Measurements from ENCODE around the gene AFAP1.

Gene AFAP1

DNA sequence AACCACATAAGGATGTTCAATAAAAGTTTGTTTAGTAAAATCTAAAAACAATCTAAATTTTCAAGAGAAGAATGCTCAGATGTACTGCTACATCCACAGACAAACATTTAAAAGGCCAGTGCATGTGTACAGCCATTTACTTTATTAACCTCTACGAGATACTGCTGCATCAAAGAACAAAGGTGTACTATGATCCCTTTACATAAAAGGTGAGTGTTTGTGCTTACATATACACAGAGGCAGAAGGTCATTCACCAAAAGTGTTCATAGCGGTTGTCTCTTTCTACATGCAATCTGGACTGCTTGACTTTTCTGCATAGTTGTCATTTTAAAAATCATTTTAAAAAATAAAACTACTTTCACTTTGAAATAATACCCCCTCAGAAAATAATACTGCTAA, 81.7 kb downstream of the AFAP1 start:
- ATAC-seq (replicated peaks) (no peak), DNase-seq (no peak)
- Mint-ChIP-seq H3K4me3 (no peak overlapping the region), H3K36me3 (no peaks in the 10 kb centered on the region), H3K9me3 (no peaks in the 10 kb centered on the region), H3K4me1 (no peaks in the 10 kb centered on the region), H3K27me3 (peaks cover 21 to 37% of the 10 kb centered on the region in 2 donors), H3K27ac (no peak overlapping the region)

DNA sequence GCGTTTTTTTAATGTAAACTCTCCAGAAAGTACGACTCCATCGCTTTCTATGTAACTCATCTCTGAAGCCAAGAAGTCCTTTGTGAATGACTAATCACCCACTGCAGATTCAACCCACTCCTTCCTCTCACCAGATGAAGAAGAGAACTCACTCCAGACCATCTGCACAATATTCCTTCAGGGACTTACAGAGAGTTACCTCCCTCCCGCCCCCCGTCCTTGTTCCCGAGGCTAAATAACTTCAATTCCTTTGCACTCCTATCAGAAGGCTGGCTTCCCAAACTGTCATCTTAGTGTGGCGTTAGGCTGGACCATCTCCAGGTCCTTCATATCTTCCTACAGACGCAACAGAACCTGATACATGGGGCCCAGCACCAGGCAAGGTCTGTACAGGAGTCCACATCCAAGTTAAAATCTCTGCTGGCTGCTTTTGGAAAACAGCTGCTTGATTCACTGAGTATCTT, 82.4 kb downstream of the AFAP1 start:
- no peaks in the 10 kb centered on the region for H3K36me3 Mint-ChIP-seq
- H3K9me3 Mint-ChIP-seq: no peaks in the 10 kb centered on the region
- ATAC-seq (replicated peaks) (no peak), DNase-seq (no peak)
- no peak overlapping the region for H3K27ac Mint-ChIP-seq
- H3K4me3 Mint-ChIP-seq: no peak overlapping the region
- no peaks in the 10 kb centered on the region for H3K4me1 Mint-ChIP-seq
- peaks cover 21 to 37% of the 10 kb centered on the region in 2 donors for H3K27me3 Mint-ChIP-seq

- H3K9me3 Mint-ChIP-seq: no peaks in the 10 kb centered on the region
- H3K27me3 Mint-ChIP-seq: peaks cover 18 to 39% of the 10 kb centered on the region in 2 donors
- no peak overlapping the region for H3K4me3 Mint-ChIP-seq
- ATAC-seq (replicated peaks) (no peak), DNase-seq (no peak)
- H3K36me3 Mint-ChIP-seq: no peaks in the 10 kb centered on the region
- no peaks in the 10 kb centered on the region for H3K4me1 Mint-ChIP-seq
- no peak overlapping the region for H3K27ac Mint-ChIP-seq
Observed at GRCh38 chr4:7855731-7856130, 83.9 kb downstream of the AFAP1 start.

DNA sequence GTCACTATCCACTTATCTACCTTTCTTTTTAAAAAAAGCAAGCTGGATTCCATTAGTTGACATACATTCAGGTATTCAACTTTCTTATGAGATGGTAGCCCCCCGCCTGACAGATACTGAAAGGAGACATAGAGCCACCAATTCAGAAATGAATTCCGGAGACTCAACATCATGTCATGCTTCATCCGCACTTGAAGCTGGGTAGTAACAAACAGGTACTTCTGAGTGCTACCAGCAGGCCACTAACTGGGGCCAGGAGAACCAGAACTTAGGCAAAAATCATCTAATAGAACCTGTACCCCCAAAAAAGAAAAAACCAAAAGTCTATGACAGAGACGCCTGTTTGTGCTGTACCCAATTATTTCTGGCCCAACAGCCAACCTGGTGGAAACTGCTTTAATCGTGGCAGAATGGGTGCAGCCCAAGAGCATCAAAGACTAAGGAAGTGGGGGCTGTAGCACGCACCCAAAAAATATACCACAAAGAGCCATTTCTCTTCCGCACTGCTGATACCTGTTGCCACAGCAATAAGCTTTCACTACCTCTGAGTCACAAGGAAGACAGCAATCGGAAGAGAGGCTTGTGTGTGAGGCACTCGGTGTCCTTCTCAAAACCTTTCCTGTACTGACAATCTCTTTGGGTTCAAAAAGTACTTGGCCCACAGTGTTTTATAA, 84.8 kb downstream of the AFAP1 start:
- Mint-ChIP-seq H3K9me3 (no peaks in the 10 kb centered on the region), H3K4me1 (no peaks in the 10 kb centered on the region), H3K36me3 (no peaks in the 10 kb centered on the region), H3K27ac (no peak overlapping the region), H3K27me3 (peaks cover 16 to 36% of the 10 kb centered on the region in 2 donors), H3K4me3 (no peak overlapping the region)
- ATAC-seq (replicated peaks) (no peak), DNase-seq (no peak)

GRCh38 chr4:7854216-7854615, 85.4 kb downstream of the AFAP1 start:
- peaks cover 16 to 36% of the 10 kb centered on the region in 2 donors for H3K27me3 Mint-ChIP-seq
- H3K4me3 Mint-ChIP-seq: no peak overlapping the region
- no peaks in the 10 kb centered on the region for H3K36me3 Mint-ChIP-seq

DNA sequence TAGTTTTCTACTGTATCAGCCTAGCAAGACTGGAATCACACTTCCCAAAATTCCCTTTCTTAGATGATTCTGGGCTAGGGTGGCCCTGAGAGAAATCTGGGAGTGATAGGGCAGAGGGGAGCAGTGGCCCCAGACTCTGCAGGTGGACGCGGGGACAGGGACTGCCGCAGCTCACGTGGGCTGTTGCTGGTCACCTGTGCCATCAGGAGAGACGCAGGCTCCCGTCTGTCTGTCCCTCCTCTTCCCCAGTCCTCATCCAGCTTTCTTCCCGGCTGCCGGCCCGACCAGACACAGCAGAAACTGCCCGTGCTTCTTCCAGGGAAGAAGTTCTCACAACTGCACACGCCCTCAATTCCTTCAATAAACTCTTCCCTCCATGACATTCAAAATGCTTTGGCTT, 86.4 kb downstream of the AFAP1 start:
- ATAC-seq (replicated peaks) (no peak), DNase-seq (no peak)
- no peak overlapping the region for H3K4me3 Mint-ChIP-seq
- no peaks in the 10 kb centered on the region for H3K9me3 Mint-ChIP-seq
- no peaks in the 10 kb centered on the region for H3K36me3 Mint-ChIP-seq
- peaks cover 10 to 29% of the 10 kb centered on the region in 2 donors for H3K27me3 Mint-ChIP-seq
- H3K27ac Mint-ChIP-seq: no peak overlapping the region
- no peaks in the 10 kb centered on the region for H3K4me1 Mint-ChIP-seq

More at GRCh38 chr4:7854216-7854615, 85.4 kb downstream of the AFAP1 start:
- Mint-ChIP-seq H3K9me3 (no peaks in the 10 kb centered on the region), H3K27ac (no peak overlapping the region), H3K4me1 (no peaks in the 10 kb centered on the region)
- DNase-seq: no peak
- ATAC-seq (replicated peaks): no peak

DNA sequence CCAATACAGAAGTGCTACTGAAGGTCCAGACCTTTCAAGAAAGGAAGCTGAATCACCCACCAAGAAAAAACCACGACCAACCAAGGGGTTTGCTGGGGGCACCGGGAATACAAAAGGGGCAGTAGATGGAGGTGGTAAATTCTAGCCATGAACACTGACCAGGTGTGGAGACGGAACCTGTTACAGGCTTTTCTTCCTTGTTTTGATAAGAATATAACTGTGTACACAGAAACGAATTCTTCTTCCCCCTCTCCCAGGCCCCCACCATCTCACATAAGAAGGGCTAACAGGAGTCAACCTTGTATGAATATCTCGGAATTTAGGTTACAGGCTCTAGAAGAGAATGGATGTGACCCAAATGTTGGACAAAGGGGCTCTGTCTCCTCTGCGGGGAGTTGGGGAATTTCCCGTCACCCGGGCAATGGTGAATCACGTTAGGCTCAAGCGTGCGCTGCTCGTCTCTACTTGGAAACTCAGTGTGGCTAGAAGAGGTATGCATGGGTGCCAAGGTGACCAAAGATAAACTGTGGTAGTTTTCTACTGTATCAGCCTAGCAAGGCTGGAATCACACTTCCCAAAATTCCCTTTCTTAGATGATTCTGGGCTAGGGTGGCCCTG, 87.0 kb downstream of the AFAP1 start:
- no peaks in the 10 kb centered on the region for H3K9me3 Mint-ChIP-seq
- H3K27me3 Mint-ChIP-seq: peaks cover 13 to 31% of the 10 kb centered on the region in 2 donors
- no peak for ATAC-seq (replicated peaks)

DNA sequence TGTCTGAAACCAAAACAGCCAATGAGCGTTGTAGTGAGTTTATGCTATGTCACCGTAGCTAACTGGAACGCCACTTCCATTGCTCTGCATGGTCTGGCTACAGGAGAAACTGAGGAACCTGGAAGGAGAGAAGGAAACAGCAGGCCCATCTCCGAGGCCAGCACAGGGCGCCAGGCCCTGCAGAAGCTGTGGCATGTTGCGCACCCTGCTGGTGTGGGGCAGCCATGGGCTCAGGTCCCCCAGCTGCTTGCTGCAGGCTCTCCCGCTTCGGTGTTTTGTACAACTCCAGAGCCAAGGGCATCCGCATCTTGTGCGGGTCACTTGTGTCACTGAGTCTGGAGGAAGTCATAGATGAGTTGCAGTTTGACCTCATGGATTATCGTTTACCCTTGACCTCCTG, 89.2 kb downstream of the AFAP1 start:
- Mint-ChIP-seq H3K27ac (no peak overlapping the region), H3K27me3 (peaks cover 16 to 24% of the 10 kb centered on the region in 2 donors), H3K36me3 (no peaks in the 10 kb centered on the region), H3K4me1 (no peaks in the 10 kb centered on the region), H3K9me3 (no peaks in the 10 kb centered on the region), H3K4me3 (no peak overlapping the region)
- ATAC-seq (replicated peaks) (no peak), DNase-seq (no peak)

More for the DNA sequence above, 87.0 kb downstream of the AFAP1 start:
- Mint-ChIP-seq H3K4me1 (no peaks in the 10 kb centered on the region), H3K4me3 (no peak overlapping the region), H3K36me3 (no peaks in the 10 kb centered on the region), H3K27ac (no peak overlapping the region)
- DNase-seq: no peak

- H3K27ac Mint-ChIP-seq: no peak overlapping the region
- DNase-seq (no peak), ATAC-seq (replicated peaks) (no peak)
- peaks cover 18 to 22% of the 10 kb centered on the region in 2 donors for H3K27me3 Mint-ChIP-seq
- no peak overlapping the region for H3K4me3 Mint-ChIP-seq
- no peaks in the 10 kb centered on the region for H3K4me1 Mint-ChIP-seq
- H3K36me3 Mint-ChIP-seq: no peaks in the 10 kb centered on the region
- no peaks in the 10 kb centered on the region for H3K9me3 Mint-ChIP-seq
Observed at GRCh38 chr4:7847206-7847605, 92.5 kb downstream of the AFAP1 start.

GRCh38 chr4:7845493-7846128, 94.0 kb downstream of the AFAP1 start:
- ATAC-seq (replicated peaks) (no peak), DNase-seq (no peak)
- H3K36me3 Mint-ChIP-seq: no peaks in the 10 kb centered on the region
- peaks cover 12 to 31% of the 10 kb centered on the region in 2 donors for H3K27me3 Mint-ChIP-seq
- H3K9me3 Mint-ChIP-seq: no peaks in the 10 kb centered on the region
- no peaks in the 10 kb centered on the region for H3K4me1 Mint-ChIP-seq
- no peak overlapping the region for H3K27ac Mint-ChIP-seq
- no peak overlapping the region for H3K4me3 Mint-ChIP-seq

GRCh38 chr4:7844594-7844991, 95.1 kb downstream of the AFAP1 start:
- no peak for DNase-seq
- Mint-ChIP-seq H3K36me3 (no peaks in the 10 kb centered on the region), H3K4me3 (no peak overlapping the region), H3K27me3 (peaks cover 12 to 31% of the 10 kb centered on the region in 2 donors), H3K27ac (no peak overlapping the region), H3K4me1 (no peaks in the 10 kb centered on the region), H3K9me3 (no peaks in the 10 kb centered on the region)
- ATAC-seq (replicated peaks): no peak

GRCh38 chr4:7843831-7844593, 95.6 kb downstream of the AFAP1 start:
- Mint-ChIP-seq H3K27me3 (peaks cover 12 to 31% of the 10 kb centered on the region in 2 donors), H3K36me3 (no peaks in the 10 kb centered on the region), H3K4me1 (no peaks in the 10 kb centered on the region), H3K9me3 (no peaks in the 10 kb centered on the region), H3K27ac (no peak overlapping the region), H3K4me3 (no peak overlapping the region)
- peak; percentile 88 to 91 for ATAC-seq (replicated peaks)
- DNase-seq: peak; percentile 25

DNA sequence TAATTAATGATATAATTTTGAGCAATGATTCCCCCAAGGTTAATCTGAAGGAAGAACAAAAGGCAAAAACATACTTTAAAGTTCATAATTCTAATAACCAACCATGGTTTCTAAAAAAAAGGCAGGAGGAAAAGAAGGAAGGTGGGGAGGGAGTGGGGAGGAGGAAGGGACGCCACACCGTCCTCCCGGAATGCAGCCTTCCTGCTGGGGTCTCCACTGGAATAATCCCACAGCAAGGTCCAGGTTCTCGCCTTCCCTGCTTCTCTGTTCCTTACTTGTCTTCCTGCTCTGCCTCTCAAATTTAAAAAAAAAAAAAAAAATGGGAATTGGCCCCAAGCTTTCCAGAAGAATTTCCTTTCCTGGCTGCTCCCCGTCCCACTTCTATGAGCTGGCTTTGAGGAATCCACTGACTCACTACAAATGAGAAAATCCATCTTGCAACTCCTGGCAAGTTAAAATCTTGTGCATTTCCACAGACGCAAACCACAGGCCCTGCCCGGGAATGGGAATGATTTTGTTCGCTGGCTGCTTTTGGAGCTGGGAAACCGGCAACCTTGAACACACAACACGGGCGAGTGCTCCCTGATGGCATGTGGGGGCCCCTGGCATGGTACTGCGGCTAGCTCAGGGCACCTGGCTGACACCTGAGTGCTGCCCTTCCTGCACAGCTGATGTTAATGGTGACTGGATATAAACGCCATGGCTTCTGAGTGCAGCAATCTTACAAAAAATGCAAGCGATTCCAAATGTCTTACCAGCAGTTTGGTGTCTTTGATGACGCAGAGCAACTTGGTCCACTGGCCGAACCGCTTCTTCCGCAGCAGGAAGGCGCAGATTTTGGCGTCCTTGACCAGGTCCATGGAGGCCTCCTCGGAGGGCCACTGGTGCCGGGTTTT, 97.0 kb downstream of the AFAP1 start:
- H3K27ac Mint-ChIP-seq: no peak overlapping the region
- H3K4me1 Mint-ChIP-seq: no peaks in the 10 kb centered on the region
- no peaks in the 10 kb centered on the region for H3K9me3 Mint-ChIP-seq
- H3K27me3 Mint-ChIP-seq: peaks cover 8 to 27% of the 10 kb centered on the region in 2 donors
- no peak for DNase-seq
- H3K4me3 Mint-ChIP-seq: no peak overlapping the region
- H3K36me3 Mint-ChIP-seq: no peaks in the 10 kb centered on the region
- ATAC-seq (replicated peaks): no peak

All from stimulated activated naive B cell treated with anti-CD40 and anti-IgM and Interleukin-4, amounts not matched to agents 10 μg/mL and 1 μg/mL and 100 μg/mL, for 72 hours (primary cell).